GM19240 (cell line): ENCODE results near the gene PDRG1.
"Not testable (repeated sequence)": the region's sequence is repeated elsewhere in the genome, so short reads cannot be mapped to it uniquely, and the experiment has no call there.

ENCODE experiments used
- DNase-seq: peaks from one replicate; pipeline ENCODE4 v3.0.0; 2011; ENCODE audit warnings: low spot score; ENCODE audit not compliant: insufficient read length

Gene PDRG1

GRCh38 chr20:31967830-31968249, 16.0 kb upstream of the PDRG1 start, which contains the start of gene XKR7:
XKR7 (plus strand) TSS chr20:31968151; CDS start chr20:31968176, 25 bp downstream.
- no peak for DNase-seq

- no peak for DNase-seq
Observed at GRCh38 chr20:31966991-31967655, 15.3 kb upstream of the PDRG1 start.

- no peak for DNase-seq
Observed at GRCh38 chr20:31963889-31964288, 12.0 kb upstream of the PDRG1 start.

GRCh38 chr20:31962761-31963160, 10.9 kb upstream of the PDRG1 start:
- no peak for DNase-seq

GRCh38 chr20:31956556-31957526, 5.0 kb upstream of the PDRG1 start:
- no peak for DNase-seq

GRCh38 chr20:31954500-31954899, 2.7 kb upstream of the PDRG1 start:
- no peak for DNase-seq

- DNase-seq: no peak
Observed at GRCh38 chr20:31953556-31954148, 1.8 kb upstream of the PDRG1 start.

- no peak for DNase-seq
Observed at GRCh38 chr20:31951203-31951529, 680 bp downstream of the PDRG1 start.

GRCh38 chr20:31949877-31950646, 1.8 kb downstream of the PDRG1 start:
- no peak for DNase-seq

GRCh38 chr20:31948008-31948407, 3.8 kb downstream of the PDRG1 start:
- DNase-seq: no peak

- DNase-seq: no peak
Observed at GRCh38 chr20:31945785-31946184, 6.1 kb downstream of the PDRG1 start.

GRCh38 chr20:31945319-31945718, 6.5 kb downstream of the PDRG1 start:
- DNase-seq: no peak

- no peak for DNase-seq
Observed at GRCh38 chr20:31943052-31943471, 8.8 kb downstream of the PDRG1 start.

- no peak for DNase-seq
Observed at GRCh38 chr20:31939661-31940060, 12.2 kb downstream of the PDRG1 start.

GRCh38 chr20:31937820-31938219, 14.0 kb downstream of the PDRG1 start:
- DNase-seq: no peak

GRCh38 chr20:31936420-31936819, 15.4 kb downstream of the PDRG1 start:
- no peak for DNase-seq

- no peak for DNase-seq
Observed at GRCh38 chr20:31934968-31935764, 16.7 kb downstream of the PDRG1 start.

- DNase-seq: no peak
Observed at GRCh38 chr20:31934491-31934890, 17.4 kb downstream of the PDRG1 start.

GRCh38 chr20:31933698-31934097, 18.1 kb downstream of the PDRG1 start:
- no peak for DNase-seq

GRCh38 chr20:31930779-31931178, 21.1 kb downstream of the PDRG1 start:
- DNase-seq: no peak

GRCh38 chr20:31929631-31930030, 22.2 kb downstream of the PDRG1 start:
- not testable (repeated sequence) for DNase-seq
